HepG2 (cell line): Measurements from ENCODE around the gene MICB. TPM values are rescaled to one million over a fixed set of nuclear protein-coding genes. Genes with fewer than 3 reads are reported as not detected.
A peak's percentile ranks its signal among the peaks of the same experiment; 100 is the strongest.

Experiments used
- CBX5 ChIP-seq: sonication (generic); formaldehyde crosslinking; IDR thresholded peaks from 2 replicates; pipeline ENCODE4 v1.4.0; 2020; ENCODE audit warnings: missing genetic modification reagents, borderline replicate concordance
- ELF3 ChIP-seq: IDR thresholded peaks from 2 replicates; pipeline ENCODE4 v1.6.1; 2016; ENCODE audit warnings: missing genetic modification reagents, missing compliant biosample characterization
- FOXA3 ChIP-seq: IDR thresholded peaks from 2 replicates; pipeline ENCODE4 v1.6.1; 2016; ENCODE audit warnings: missing genetic modification reagents, missing compliant biosample characterization
- HIVEP1 ChIP-seq: sonication (generic); formaldehyde crosslinking; IDR thresholded peaks from 2 replicates; pipeline ENCODE4 v1.4.0; 2020; ENCODE audit warnings: mild to moderate bottlenecking, missing genetic modification reagents
- POLR2G ChIP-seq: fragments of 200-400 bp; formaldehyde crosslinking; IDR thresholded peaks from 2 replicates; pipeline ENCODE4 v1.6.1; 2018; ENCODE audit warnings: mild to moderate bottlenecking, low read depth, low read length, moderate library complexity
- SIN3B ChIP-seq: fragments of 150-350 bp; IDR thresholded peaks from 2 replicates; pipeline ENCODE4 v1.6.1; 2014; ENCODE audit warnings: low read length
- SSRP1 ChIP-seq: IDR thresholded peaks from 2 replicates; pipeline ENCODE4 v1.6.1; 2016; ENCODE audit warnings: control low read depth
- SYNCRIP ChIP-seq: fragments of 200-400 bp; formaldehyde crosslinking; IDR thresholded peaks from 2 replicates; pipeline ENCODE4 v1.6.1; 2018; ENCODE audit warnings: mild to moderate bottlenecking, low read depth, low read length; ENCODE audit not compliant: insufficient read depth
- YEATS2 ChIP-seq: sonication (generic); formaldehyde crosslinking; IDR thresholded peaks from 2 replicates; pipeline ENCODE4 v1.4.0; 2020; ENCODE audit warnings: missing genetic modification reagents, borderline replicate concordance
- YEATS4 ChIP-seq: sonication (generic); formaldehyde crosslinking; IDR thresholded peaks from 2 replicates; pipeline ENCODE4 v1.4.0; 2020; ENCODE audit warnings: missing genetic modification reagents, borderline replicate concordance
- ZMYM2 ChIP-seq: sonication (generic); formaldehyde crosslinking; IDR thresholded peaks from 2 replicates; pipeline ENCODE4 v1.8.0; 2022; ENCODE audit warnings: mild to moderate bottlenecking, missing genetic modification reagents
- polyA plus RNA-seq, 8 experiments: library from polyadenylated mRNA; depleted of rRNA in 3 of 8; stranded (reverse) in 7 of 8; unstranded in 1 of 8; fragments of >200 nt; fragmentation: Illumina TruSeq in 4 of 8; extraction: Trizol in 4 of 8; gene quantifications; 2 replicates each; pipeline versions ENCODE4 v1.2.1 to v1.2.3, GENCODE V29; 2011 to 2016; ENCODE audit warnings: low read depth in 4 of 8, missing spikeins in 1 of 8, mixed read lengths in 1 of 8; ENCODE audit not compliant: insufficient read depth in 1 of 8
- total RNA-seq, 5 experiments: library from RNA; depleted of rRNA; stranded (reverse); fragments of >200 nt; fragmentation: Illumina TruSeq; extraction: Trizol; gene quantifications; 2 replicates each; pipeline ENCODE4 v1.2.3, GENCODE V29; 2016; ENCODE audit warnings: low read depth in 1 of 5
- TF ChIP-seq, protein P1 (sequence below): sonication (generic); formaldehyde crosslinking; IDR thresholded peaks from 2 replicates; pipeline ENCODE4 v1.8.0; 2022; ENCODE audit warnings: mild to moderate bottlenecking, missing genetic modification reagents, borderline replicate concordance
- TF ChIP-seq, protein P2 (sequence below): IDR thresholded peaks from 2 replicates; pipeline ENCODE4 v1.6.1; 2016
- TF ChIP-seq, protein P3 (sequence below), 2 experiments: fragments of 450-650 bp in 1 of 2; sonication (generic) in 1 of 2; formaldehyde crosslinking in 1 of 2; IDR thresholded peaks; 2 replicates each; pipeline versions ENCODE4 v1.6.1 to v1.8.0; 2016 to 2022; ENCODE audit warnings: antibody characterized with exemption in 1 of 2, mild to moderate bottlenecking in 1 of 2, missing genetic modification reagents in 1 of 2
- TF ChIP-seq, protein P4 (sequence below): sonication (generic); formaldehyde crosslinking; IDR thresholded peaks from 2 replicates; pipeline ENCODE4 v1.9.0; 2021; ENCODE audit warnings: missing genetic modification reagents, mild to moderate bottlenecking, borderline replicate concordance

MICB gene
- total and polyA plus RNA-seq, 2 of the 13 experiments (the other 11 are each of a cell fraction or from before 2014, with no cell fraction given): 12.5 to 12.8 TPM

DNA sequence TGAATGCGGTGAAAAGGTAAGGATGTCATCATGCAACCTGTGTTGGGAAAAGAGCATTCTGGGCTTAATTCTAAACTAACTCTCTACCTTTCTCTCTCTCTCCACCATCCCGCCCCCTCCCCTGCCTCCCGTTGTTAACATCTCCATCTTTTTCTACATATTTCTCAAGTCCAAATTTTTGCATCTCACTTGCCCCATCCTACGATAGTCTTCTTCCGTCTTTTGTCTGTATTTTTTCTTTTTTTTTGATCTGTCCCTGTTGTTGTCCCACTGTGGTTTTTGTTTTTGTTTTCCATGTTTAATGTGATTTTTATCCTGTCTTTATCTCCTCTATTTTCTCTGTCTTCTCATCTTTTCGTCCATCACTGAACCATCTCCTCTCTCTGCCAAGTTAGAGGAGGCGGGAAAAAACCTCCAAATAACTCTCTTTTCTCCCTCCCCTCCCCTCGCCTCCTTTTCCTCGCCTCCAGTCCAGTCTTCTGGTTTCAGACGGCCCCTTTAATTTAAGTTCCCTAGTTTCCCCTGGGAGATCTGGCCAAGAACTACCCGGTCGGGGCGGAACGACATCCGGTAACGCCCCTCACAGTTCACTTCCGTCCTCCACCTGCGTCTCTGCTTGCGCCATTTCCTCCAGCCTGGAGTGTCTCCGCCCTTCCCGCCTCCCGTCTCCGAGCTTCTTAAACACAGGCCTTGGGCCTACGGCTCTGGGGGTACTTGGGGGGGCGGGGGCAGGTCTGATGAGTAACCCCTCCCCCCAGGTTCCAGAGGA is 49.2 kb downstream of the MICB start, which contains the start of gene NFKBIL1 (continued):
- TF ChIP-seq, protein P1, sequence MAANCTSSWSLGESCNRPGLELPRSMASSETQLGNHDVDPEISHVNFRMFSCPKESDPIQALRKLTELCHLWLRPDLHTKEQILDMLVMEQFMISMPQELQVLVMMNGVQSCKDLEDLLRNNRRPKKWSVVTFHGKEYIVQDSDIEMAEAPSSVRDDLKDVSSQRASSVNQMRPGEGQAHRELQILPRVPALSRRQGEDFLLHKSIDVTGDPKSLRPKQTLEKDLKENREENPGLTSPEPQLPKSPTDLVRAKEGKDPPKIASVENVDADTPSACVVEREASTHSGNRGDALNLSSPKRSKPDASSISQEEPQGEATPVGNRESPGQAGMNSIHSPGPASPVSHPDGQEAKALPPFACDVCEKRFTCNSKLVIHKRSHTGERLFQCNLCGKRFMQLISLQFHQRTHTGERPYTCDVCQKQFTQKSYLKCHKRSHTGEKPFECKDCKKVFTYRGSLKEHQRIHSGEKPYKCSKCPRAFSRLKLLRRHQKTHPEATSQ (CRISPR knock-in tag): no peak
- peak; percentile 75; the same call in 1 of the 2 replicates for TF ChIP-seq ELF3 (CRISPR knock-in tag)
- peak; percentile 79 for TF ChIP-seq POLR2G
- TF ChIP-seq, protein P2, sequence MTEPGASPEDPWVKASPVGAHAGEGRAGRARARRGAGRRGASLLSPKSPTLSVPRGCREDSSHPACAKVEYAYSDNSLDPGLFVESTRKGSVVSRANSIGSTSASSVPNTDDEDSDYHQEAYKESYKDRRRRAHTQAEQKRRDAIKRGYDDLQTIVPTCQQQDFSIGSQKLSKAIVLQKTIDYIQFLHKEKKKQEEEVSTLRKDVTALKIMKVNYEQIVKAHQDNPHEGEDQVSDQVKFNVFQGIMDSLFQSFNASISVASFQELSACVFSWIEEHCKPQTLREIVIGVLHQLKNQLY (CRISPR knock-in tag): peak; percentile 38; the same call in 1 of the 2 replicates
- TF ChIP-seq, protein P3, sequence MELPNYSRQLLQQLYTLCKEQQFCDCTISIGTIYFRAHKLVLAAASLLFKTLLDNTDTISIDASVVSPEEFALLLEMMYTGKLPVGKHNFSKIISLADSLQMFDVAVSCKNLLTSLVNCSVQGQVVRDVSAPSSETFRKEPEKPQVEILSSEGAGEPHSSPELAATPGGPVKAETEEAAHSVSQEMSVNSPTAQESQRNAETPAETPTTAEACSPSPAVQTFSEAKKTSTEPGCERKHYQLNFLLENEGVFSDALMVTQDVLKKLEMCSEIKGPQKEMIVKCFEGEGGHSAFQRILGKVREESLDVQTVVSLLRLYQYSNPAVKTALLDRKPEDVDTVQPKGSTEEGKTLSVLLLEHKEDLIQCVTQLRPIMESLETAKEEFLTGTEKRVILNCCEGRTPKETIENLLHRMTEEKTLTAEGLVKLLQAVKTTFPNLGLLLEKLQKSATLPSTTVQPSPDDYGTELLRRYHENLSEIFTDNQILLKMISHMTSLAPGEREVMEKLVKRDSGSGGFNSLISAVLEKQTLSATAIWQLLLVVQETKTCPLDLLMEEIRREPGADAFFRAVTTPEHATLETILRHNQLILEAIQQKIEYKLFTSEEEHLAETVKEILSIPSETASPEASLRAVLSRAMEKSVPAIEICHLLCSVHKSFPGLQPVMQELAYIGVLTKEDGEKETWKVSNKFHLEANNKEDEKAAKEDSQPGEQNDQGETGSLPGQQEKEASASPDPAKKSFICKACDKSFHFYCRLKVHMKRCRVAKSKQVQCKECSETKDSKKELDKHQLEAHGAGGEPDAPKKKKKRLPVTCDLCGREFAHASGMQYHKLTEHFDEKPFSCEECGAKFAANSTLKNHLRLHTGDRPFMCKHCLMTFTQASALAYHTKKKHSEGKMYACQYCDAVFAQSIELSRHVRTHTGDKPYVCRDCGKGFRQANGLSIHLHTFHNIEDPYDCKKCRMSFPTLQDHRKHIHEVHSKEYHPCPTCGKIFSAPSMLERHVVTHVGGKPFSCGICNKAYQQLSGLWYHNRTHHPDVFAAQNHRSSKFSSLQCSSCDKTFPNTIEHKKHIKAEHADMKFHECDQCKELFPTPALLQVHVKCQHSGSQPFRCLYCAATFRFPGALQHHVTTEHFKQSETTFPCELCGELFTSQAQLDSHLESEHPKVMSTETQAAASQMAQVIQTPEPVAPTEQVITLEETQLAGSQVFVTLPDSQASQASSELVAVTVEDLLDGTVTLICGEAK (IDR thresholded peaks at IDR 0.05): peak; percentile 98
- TF ChIP-seq, protein P3 (CRISPR knock-in tag; IDR thresholded peaks at IDR 0.05): no peak; the same call in 1 of the 2 replicates
- no peak for TF ChIP-seq SYNCRIP
- TF ChIP-seq YEATS4: peak; percentile 62; the same call in 1 of the 2 replicates
- peak; percentile 77; the same call in 1 of the 2 replicates for TF ChIP-seq SIN3B
- 0 out of 2 replicates have a peak, but pooled peaks have one; percentile 41 for TF ChIP-seq ZMYM2 (CRISPR knock-in tag)
- TF ChIP-seq SSRP1 (CRISPR knock-in tag): no peak; the same call in 1 of the 2 replicates
- 0 out of 2 replicates have a peak, but pooled peaks have one; percentile 21 for TF ChIP-seq HIVEP1 (CRISPR knock-in tag)
- TF ChIP-seq, protein P4, sequence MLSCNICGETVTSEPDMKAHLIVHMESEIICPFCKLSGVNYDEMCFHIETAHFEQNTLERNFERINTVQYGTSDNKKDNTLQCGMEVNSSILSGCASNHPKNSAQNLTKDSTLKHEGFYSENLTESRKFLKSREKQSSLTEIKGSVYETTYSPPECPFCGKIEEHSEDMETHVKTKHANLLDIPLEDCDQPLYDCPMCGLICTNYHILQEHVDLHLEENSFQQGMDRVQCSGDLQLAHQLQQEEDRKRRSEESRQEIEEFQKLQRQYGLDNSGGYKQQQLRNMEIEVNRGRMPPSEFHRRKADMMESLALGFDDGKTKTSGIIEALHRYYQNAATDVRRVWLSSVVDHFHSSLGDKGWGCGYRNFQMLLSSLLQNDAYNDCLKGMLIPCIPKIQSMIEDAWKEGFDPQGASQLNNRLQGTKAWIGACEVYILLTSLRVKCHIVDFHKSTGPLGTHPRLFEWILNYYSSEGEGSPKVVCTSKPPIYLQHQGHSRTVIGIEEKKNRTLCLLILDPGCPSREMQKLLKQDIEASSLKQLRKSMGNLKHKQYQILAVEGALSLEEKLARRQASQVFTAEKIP (CRISPR knock-in tag): no peak
- TF ChIP-seq CBX5 (CRISPR knock-in tag): peak; percentile 83; the same call in 1 of the 2 replicates
- TF ChIP-seq FOXA3: peak; percentile 77
- TF ChIP-seq YEATS2 (CRISPR knock-in tag): peak; percentile 98
